HepG2 (cell line): ENCODE data around the gene PXMP4. TPM values are rescaled to one million over a fixed set of nuclear protein-coding genes. Genes with fewer than 3 reads are reported as not detected.

Experiments used
- BCL6 ChIP-seq: IDR thresholded peaks from 2 replicates; pipeline ENCODE4 v1.6.1; 2016; ENCODE audit warnings: missing genetic modification reagents, missing compliant biosample characterization
- FOSL2 ChIP-seq: sonication (generic); formaldehyde crosslinking; IDR thresholded peaks from 2 replicates; pipeline ENCODE4 v1.4.0; 2020; ENCODE audit warnings: missing genetic modification reagents
- KDM2A ChIP-seq: sonication (generic); formaldehyde crosslinking; IDR thresholded peaks from 2 replicates; pipeline ENCODE4 v1.4.0; 2020; ENCODE audit warnings: low read depth, missing genetic modification reagents, borderline replicate concordance
- MIXL1 ChIP-seq: IDR thresholded peaks from 2 replicates; pipeline ENCODE4 v1.6.1; 2016
- MTF1 ChIP-seq: sonication (generic); formaldehyde crosslinking; IDR thresholded peaks from 2 replicates; pipeline ENCODE4 v1.5.0; 2020; ENCODE audit warnings: missing genetic modification reagents
- MXD1 ChIP-seq: sonication (generic); formaldehyde crosslinking; IDR thresholded peaks from 2 replicates; pipeline ENCODE4 v1.4.0; 2020; ENCODE audit warnings: mild to moderate bottlenecking, missing genetic modification reagents
- PATZ1 ChIP-seq: sonication (generic); formaldehyde crosslinking; IDR thresholded peaks from 2 replicates; pipeline ENCODE4 v1.4.0; 2020; ENCODE audit warnings: missing genetic modification reagents
- PHF5A ChIP-seq: IDR thresholded peaks from one replicate; pipeline ENCODE4 v1.6.1; 2018; ENCODE audit warnings: low read depth, missing genetic modification reagents; ENCODE audit not compliant: unreplicated experiment
- PRPF4 ChIP-seq: fragments of 200-400 bp; formaldehyde crosslinking; IDR thresholded peaks from 2 replicates; pipeline ENCODE4 v1.6.1; 2016; ENCODE audit warnings: low read length, low read depth; ENCODE audit not compliant: poor library complexity, severe bottlenecking
- ZFP36 ChIP-seq: fragments of 150-350 bp; IDR thresholded peaks from 2 replicates; pipeline ENCODE4 v1.6.1; 2018; ENCODE audit warnings: borderline replicate concordance, low read length, low read depth; ENCODE audit not compliant: partially characterized antibody
- ZNF280D ChIP-seq: sonication (generic); formaldehyde crosslinking; IDR thresholded peaks from 2 replicates; pipeline ENCODE4 v1.5.1; 2020; ENCODE audit warnings: mild to moderate bottlenecking, missing genetic modification reagents
- ZNF616 ChIP-seq: sonication (generic); formaldehyde crosslinking; IDR thresholded peaks from 2 replicates; pipeline ENCODE4 v1.5.0; 2020; ENCODE audit warnings: low read depth, mild to moderate bottlenecking, missing genetic modification reagents
- polyA plus RNA-seq, 8 experiments: library from polyadenylated mRNA; depleted of rRNA in 3 of 8; stranded (reverse) in 7 of 8; unstranded in 1 of 8; fragments of >200 nt; fragmentation: Illumina TruSeq in 4 of 8; extraction: Trizol in 4 of 8; gene quantifications; 2 replicates each; pipeline versions ENCODE4 v1.2.1 to v1.2.3, GENCODE V29; 2011 to 2016; ENCODE audit warnings: low read depth in 4 of 8, missing spikeins in 1 of 8, mixed read lengths in 1 of 8; ENCODE audit not compliant: insufficient read depth in 1 of 8
- total RNA-seq, 5 experiments: library from RNA; depleted of rRNA; stranded (reverse); fragments of >200 nt; fragmentation: Illumina TruSeq; extraction: Trizol; gene quantifications; 2 replicates each; pipeline ENCODE4 v1.2.3, GENCODE V29; 2016; ENCODE audit warnings: low read depth in 1 of 5
- TF ChIP-seq, protein P1 (sequence below): sonication (generic); formaldehyde crosslinking; IDR thresholded peaks from 2 replicates; pipeline ENCODE4; 2020; ENCODE audit warnings: missing genetic modification reagents, mild to moderate bottlenecking, borderline replicate concordance
- TF ChIP-seq, protein P2 (sequence below): sonication (generic); formaldehyde crosslinking; IDR thresholded peaks from 2 replicates; pipeline ENCODE4 v1.5.0; 2020; ENCODE audit warnings: mild to moderate bottlenecking, missing genetic modification reagents

The PXMP4 gene
- total and polyA plus RNA-seq, 2 of the 13 experiments (the other 11 are each of a cell fraction or from before 2014, with no cell fraction given) = not detected

DNA sequence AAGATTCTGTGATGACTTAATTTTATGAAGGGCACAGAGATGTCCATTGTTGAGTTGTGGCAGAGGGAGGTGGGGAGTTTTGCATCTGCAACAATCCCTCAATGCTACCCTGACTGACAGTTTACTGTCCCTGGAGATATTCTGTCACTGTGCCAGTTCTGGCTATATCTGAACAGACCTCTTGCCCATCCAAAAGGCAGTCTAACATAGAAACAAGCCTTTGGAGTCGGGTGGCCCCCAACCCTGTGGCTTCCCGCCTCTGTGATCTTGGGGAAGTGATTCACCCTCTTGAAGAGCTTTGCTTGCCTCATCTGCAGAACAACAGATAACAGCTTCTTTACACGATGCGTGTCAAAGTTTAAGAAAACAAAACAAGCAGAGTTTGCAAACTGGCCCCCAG lies 30.1 kb downstream of the PXMP4 start (continued):
- TF ChIP-seq MXD1 (no peak), MIXL1 (CRISPR knock-in tag) (no peak), FOSL2 (CRISPR knock-in tag) (peak; percentile 90), ZFP36 (no peak), ZNF616 (CRISPR knock-in tag) (no peak), MTF1 (CRISPR knock-in tag) (no peak), PATZ1 (CRISPR knock-in tag) (peak; percentile 34; the same call in 1 of the 2 replicates), PHF5A (CRISPR knock-in tag) (no peak), BCL6 (no peak), PRPF4 (no peak), KDM2A (peak; percentile 49; the same call in 1 of the 2 replicates), ZNF280D (CRISPR knock-in tag) (no peak)
- TF ChIP-seq, protein P1, sequence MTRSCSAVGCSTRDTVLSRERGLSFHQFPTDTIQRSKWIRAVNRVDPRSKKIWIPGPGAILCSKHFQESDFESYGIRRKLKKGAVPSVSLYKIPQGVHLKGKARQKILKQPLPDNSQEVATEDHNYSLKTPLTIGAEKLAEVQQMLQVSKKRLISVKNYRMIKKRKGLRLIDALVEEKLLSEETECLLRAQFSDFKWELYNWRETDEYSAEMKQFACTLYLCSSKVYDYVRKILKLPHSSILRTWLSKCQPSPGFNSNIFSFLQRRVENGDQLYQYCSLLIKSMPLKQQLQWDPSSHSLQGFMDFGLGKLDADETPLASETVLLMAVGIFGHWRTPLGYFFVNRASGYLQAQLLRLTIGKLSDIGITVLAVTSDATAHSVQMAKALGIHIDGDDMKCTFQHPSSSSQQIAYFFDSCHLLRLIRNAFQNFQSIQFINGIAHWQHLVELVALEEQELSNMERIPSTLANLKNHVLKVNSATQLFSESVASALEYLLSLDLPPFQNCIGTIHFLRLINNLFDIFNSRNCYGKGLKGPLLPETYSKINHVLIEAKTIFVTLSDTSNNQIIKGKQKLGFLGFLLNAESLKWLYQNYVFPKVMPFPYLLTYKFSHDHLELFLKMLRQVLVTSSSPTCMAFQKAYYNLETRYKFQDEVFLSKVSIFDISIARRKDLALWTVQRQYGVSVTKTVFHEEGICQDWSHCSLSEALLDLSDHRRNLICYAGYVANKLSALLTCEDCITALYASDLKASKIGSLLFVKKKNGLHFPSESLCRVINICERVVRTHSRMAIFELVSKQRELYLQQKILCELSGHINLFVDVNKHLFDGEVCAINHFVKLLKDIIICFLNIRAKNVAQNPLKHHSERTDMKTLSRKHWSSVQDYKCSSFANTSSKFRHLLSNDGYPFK (CRISPR knock-in tag) = no peak
- TF ChIP-seq, protein P2, sequence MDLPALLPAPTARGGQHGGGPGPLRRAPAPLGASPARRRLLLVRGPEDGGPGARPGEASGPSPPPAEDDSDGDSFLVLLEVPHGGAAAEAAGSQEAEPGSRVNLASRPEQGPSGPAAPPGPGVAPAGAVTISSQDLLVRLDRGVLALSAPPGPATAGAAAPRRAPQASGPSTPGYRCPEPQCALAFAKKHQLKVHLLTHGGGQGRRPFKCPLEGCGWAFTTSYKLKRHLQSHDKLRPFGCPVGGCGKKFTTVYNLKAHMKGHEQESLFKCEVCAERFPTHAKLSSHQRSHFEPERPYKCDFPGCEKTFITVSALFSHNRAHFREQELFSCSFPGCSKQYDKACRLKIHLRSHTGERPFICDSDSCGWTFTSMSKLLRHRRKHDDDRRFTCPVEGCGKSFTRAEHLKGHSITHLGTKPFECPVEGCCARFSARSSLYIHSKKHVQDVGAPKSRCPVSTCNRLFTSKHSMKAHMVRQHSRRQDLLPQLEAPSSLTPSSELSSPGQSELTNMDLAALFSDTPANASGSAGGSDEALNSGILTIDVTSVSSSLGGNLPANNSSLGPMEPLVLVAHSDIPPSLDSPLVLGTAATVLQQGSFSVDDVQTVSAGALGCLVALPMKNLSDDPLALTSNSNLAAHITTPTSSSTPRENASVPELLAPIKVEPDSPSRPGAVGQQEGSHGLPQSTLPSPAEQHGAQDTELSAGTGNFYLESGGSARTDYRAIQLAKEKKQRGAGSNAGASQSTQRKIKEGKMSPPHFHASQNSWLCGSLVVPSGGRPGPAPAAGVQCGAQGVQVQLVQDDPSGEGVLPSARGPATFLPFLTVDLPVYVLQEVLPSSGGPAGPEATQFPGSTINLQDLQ = no peak
